HG03439 (cell line): ENCODE measurements around the gene TFB2M.
A peak's percentile ranks its signal among the peaks of the same experiment; 100 is the strongest.

Experiments
- ATAC-seq: cut with Tn5 transposase; IDR thresholded peaks from one replicate; pipeline ENCODE4 v1.9.1; 2021; ENCODE audit warnings: mild to moderate bottlenecking, moderate library complexity; ENCODE audit not compliant: unreplicated experiment

Gene TFB2M

GRCh38 chr1:246515390-246516005, 50.6 kb downstream of the TFB2M start:
- ATAC-seq, result no peak

- ATAC-seq, result no peak
Observed at GRCh38 chr1:246513619-246514343, 52.3 kb downstream of the TFB2M start.

GRCh38 chr1:246513041-246513440, 53.0 kb downstream of the TFB2M start:
- ATAC-seq, result no peak

GRCh38 chr1:246512635-246513034, 53.4 kb downstream of the TFB2M start:
- no peak for ATAC-seq

GRCh38 chr1:246512230-246512629, 53.8 kb downstream of the TFB2M start:
- no peak for ATAC-seq

GRCh38 chr1:246511203-246511602, 54.9 kb downstream of the TFB2M start:
- no peak for ATAC-seq

GRCh38 chr1:246510147-246511030, 55.7 kb downstream of the TFB2M start:
- no peak for ATAC-seq

- no peak for ATAC-seq
Observed at GRCh38 chr1:246508897-246509688, 57.0 kb downstream of the TFB2M start.

- ATAC-seq, result peak; percentile 86
Observed at GRCh38 chr1:246506674-246507481, 59.2 kb downstream of the TFB2M start, which contains the start of gene SMYD3. Gene SMYD3 (minus strand): TSS chr1:246507279.

- ATAC-seq, result no peak
Observed at GRCh38 chr1:246506367-246506673, 59.7 kb downstream of the TFB2M start.

- no peak for ATAC-seq
Observed at GRCh38 chr1:246503341-246503740, 62.7 kb downstream of the TFB2M start.

GRCh38 chr1:246497331-246497915, 68.6 kb downstream of the TFB2M start:
- peak; percentile 53 for ATAC-seq

GRCh38 chr1:246492611-246493245, 73.3 kb downstream of the TFB2M start:
- no peak for ATAC-seq

- ATAC-seq, result no peak
Observed at GRCh38 chr1:246491551-246492053, 74.5 kb downstream of the TFB2M start.
